ENCODE measurements around the gene NFIA. TPM values are rescaled to one million over a fixed set of nuclear protein-coding genes. Genes with fewer than 3 reads are reported as not detected.
A peak's percentile ranks its signal among the peaks of the same experiment; 100 is the strongest.

Gene NFIA
- total and polyA plus RNA-seq, 2 of the 13 experiments (the other 11 are each of a cell fraction or from before 2014, with no cell fraction given): 14.7 to 28.5 TPM

DNA sequence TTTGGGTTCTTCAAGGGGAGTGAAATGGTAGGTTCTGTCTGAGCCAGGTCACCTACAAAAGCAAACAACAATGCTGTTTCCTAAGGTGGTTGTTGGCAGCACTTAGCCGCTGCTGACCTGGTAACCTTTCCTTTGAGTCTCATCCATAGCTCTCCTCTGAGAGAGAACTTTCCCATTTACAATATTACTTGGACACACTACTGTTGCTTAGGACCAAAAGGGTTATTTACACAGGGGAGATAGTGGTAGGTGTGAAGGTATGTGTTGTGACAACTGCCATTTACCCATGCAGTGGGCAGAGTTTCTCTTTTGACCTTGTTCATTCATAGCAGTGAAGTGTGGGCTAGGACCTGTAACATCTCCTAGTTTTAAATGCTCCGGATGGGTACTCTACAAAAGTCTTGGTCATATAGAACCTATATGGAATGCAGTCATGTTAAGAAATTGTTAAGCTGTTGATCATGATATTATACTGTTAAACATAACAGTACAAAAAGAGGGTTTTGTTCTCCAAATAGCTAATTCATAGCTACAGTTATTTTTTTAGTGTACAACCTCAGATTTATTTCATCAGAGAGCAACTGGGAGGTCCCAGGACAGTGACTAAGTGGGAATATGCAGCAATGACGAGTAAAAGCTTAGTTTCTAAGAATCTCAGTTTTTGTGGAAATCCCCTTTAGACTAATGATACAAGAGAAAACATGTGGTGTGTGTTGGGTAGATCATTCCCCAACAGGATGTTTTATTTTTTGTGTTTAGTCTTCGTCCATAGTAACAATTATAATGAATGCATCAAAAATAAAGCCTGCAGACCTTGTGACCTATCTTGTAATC lies 219.7 kb downstream of the NFIA start (continued):
- TF ChIP-seq PRPF4 (IDR thresholded peaks at IDR 0.05; ENCODE audit: low read depth, low read length, poor library complexity, severe bottlenecking) (no peak), SP4 (CRISPR knock-in tag; IDR thresholded peaks at IDR 0.05) (no peak), NCOA2 (CRISPR knock-in tag; IDR thresholded peaks at IDR 0.05) (peak; percentile 55), MTF1 (CRISPR knock-in tag; IDR thresholded peaks at IDR 0.05) (no peak), MED8 (CRISPR knock-in tag; IDR thresholded peaks at IDR 0.05; ENCODE audit: insufficient replicate concordance) (no peak), ZNF616 (CRISPR knock-in tag; IDR thresholded peaks at IDR 0.05; ENCODE audit: low read depth) (no peak), ZNF3 (CRISPR knock-in tag; IDR thresholded peaks at IDR 0.05) (no peak), JUN (CRISPR knock-in tag; IDR thresholded peaks at IDR 0.05) (no peak), ESRRA (CRISPR knock-in tag; IDR thresholded peaks at IDR 0.05; ENCODE audit: low read depth) (0 out of 2 replicates have a peak, but pooled peaks have one; percentile 48), SETDB1 (CRISPR knock-in tag; IDR thresholded peaks at IDR 0.05; ENCODE audit: borderline replicate concordance) (no peak), MED1 (CRISPR knock-in tag; IDR thresholded peaks at IDR 0.05) (0 out of 2 replicates have a peak, but pooled peaks have one; percentile 19), RBM22 (optimal IDR thresholded peaks at IDR 0.05; ENCODE audit: low read length) (no peak), ZNF343 (CRISPR knock-in tag; IDR thresholded peaks at IDR 0.05) (no peak), ZNF660 (CRISPR knock-in tag; IDR thresholded peaks at IDR 0.05; ENCODE audit: borderline replicate concordance, low read depth) (no peak), ZNF605 (CRISPR knock-in tag; IDR thresholded peaks at IDR 0.05) (no peak), ZNF891 (CRISPR knock-in tag; IDR thresholded peaks at IDR 0.05) (no peak), MBNL3 (CRISPR knock-in tag; conservative IDR thresholded peaks at IDR 0.05) (no peak), ZNF264 (CRISPR knock-in tag; IDR thresholded peaks at IDR 0.05) (no peak), SYNCRIP (IDR thresholded peaks at IDR 0.05; ENCODE audit: insufficient read depth, low read depth, low read length) (no peak), ZNF496 (CRISPR knock-in tag; IDR thresholded peaks at IDR 0.05; ENCODE audit: insufficient replicate concordance) (no peak), KDM4B (CRISPR knock-in tag; IDR thresholded peaks at IDR 0.05) (no peak), ZNF333 (CRISPR knock-in tag; IDR thresholded peaks at IDR 0.05; ENCODE audit: borderline replicate concordance) (no peak), SIX4 (CRISPR knock-in tag; IDR thresholded peaks at IDR 0.05) (0 out of 2 replicates have a peak, but pooled peaks have one; percentile 9)
- TF ChIP-seq, protein P1, sequence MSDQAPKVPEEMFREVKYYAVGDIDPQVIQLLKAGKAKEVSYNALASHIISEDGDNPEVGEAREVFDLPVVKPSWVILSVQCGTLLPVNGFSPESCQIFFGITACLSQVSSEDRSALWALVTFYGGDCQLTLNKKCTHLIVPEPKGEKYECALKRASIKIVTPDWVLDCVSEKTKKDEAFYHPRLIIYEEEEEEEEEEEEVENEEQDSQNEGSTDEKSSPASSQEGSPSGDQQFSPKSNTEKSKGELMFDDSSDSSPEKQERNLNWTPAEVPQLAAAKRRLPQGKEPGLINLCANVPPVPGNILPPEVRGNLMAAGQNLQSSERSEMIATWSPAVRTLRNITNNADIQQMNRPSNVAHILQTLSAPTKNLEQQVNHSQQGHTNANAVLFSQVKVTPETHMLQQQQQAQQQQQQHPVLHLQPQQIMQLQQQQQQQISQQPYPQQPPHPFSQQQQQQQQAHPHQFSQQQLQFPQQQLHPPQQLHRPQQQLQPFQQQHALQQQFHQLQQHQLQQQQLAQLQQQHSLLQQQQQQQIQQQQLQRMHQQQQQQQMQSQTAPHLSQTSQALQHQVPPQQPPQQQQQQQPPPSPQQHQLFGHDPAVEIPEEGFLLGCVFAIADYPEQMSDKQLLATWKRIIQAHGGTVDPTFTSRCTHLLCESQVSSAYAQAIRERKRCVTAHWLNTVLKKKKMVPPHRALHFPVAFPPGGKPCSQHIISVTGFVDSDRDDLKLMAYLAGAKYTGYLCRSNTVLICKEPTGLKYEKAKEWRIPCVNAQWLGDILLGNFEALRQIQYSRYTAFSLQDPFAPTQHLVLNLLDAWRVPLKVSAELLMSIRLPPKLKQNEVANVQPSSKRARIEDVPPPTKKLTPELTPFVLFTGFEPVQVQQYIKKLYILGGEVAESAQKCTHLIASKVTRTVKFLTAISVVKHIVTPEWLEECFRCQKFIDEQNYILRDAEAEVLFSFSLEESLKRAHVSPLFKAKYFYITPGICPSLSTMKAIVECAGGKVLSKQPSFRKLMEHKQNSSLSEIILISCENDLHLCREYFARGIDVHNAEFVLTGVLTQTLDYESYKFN (CRISPR knock-in tag; conservative IDR thresholded peaks at IDR 0.05): peak; percentile 43
- TF ChIP-seq, protein P2, sequence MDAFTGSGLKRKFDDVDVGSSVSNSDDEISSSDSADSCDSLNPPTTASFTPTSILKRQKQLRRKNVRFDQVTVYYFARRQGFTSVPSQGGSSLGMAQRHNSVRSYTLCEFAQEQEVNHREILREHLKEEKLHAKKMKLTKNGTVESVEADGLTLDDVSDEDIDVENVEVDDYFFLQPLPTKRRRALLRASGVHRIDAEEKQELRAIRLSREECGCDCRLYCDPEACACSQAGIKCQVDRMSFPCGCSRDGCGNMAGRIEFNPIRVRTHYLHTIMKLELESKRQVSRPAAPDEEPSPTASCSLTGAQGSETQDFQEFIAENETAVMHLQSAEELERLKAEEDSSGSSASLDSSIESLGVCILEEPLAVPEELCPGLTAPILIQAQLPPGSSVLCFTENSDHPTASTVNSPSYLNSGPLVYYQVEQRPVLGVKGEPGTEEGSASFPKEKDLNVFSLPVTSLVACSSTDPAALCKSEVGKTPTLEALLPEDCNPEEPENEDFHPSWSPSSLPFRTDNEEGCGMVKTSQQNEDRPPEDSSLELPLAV (CRISPR knock-in tag; conservative IDR thresholded peaks at IDR 0.05; ENCODE audit: low read depth): no peak
- TF ChIP-seq, protein P3, sequence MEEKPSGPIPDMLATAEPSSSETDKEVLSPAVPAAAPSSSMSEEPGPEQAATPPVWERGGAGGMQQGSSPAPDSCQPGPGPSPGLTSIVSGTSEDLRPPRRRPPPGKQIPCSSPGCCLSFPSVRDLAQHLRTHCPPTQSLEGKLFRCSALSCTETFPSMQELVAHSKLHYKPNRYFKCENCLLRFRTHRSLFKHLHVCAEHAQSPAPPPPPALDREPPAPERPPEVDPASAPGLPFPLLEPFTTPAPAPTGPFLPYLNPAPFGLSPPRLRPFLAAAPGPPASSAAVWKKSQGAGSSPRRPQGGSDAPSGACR (CRISPR knock-in tag; IDR thresholded peaks at IDR 0.05): no peak
